Upper lobe of right lung (tissue), 1 donor: Measurements from ENCODE around the gene TRIM7. TPM values are rescaled to one million over a fixed set of nuclear protein-coding genes. Genes with fewer than 3 reads are reported as not detected.

Experiments used
- ATAC-seq: fragments of 200-7000 bp; cut with Tn5 transposase; one replicate; pipeline ENCODE4 v1.9.1; 2020; ENCODE audit warnings: mild to moderate bottlenecking, moderate library complexity
- DNase-seq: peaks from one replicate; pipeline ENCODE4 v3.0.0-alpha.2; 2020
- H3K27ac ChIP-seq: fragments of 200-600 bp; one replicate; pipeline ENCODE4 v1.8.0; 2022
- H3K27me3 ChIP-seq: fragments of 200-600 bp; one replicate; pipeline ENCODE4 v1.8.0; 2022; ENCODE audit warnings: mild to moderate bottlenecking
- H3K36me3 ChIP-seq: fragments of 200-600 bp; one replicate; pipeline ENCODE4 v1.8.0; 2022
- H3K4me1 ChIP-seq: fragments of 200-600 bp; one replicate; pipeline ENCODE4 v1.8.0; 2022
- H3K4me3 ChIP-seq: fragments of 200-600 bp; one replicate; pipeline ENCODE4 v1.8.0; 2022; ENCODE audit warnings: mild to moderate bottlenecking
- H3K9me3 ChIP-seq: fragments of 200-600 bp; one replicate; pipeline ENCODE4 v1.8.0; 2022
- intact Hi-C: fragments of 100-400 bp; cut with DNase I; formaldehyde crosslinking; loops from one replicate; pipeline ENCODE4 v1.11.0; 2022
- total RNA-seq: library from RNA; stranded (reverse); fragmentation: NEBNext Ultra II Directional; extraction: Animal tissue kit (Norgen Biotek cat#: 25700); gene quantifications from one replicate; pipeline ENCODE4 v1.2.1, GENCODE V29; 2021
- TF ChIP-seq, protein P1 (sequence below): fragments of 200-600 bp; IDR thresholded peaks from one replicate; pipeline ENCODE4 v1.8.0; 2022; ENCODE audit warnings: antibody characterized with exemption
- donor health status: DM: no; HTN: yes; CAD: no; lungs with severe emphysema.

TRIM7 gene
- total RNA-seq, 1 donor from 2014 or later, result 4.9 TPM

DNA sequence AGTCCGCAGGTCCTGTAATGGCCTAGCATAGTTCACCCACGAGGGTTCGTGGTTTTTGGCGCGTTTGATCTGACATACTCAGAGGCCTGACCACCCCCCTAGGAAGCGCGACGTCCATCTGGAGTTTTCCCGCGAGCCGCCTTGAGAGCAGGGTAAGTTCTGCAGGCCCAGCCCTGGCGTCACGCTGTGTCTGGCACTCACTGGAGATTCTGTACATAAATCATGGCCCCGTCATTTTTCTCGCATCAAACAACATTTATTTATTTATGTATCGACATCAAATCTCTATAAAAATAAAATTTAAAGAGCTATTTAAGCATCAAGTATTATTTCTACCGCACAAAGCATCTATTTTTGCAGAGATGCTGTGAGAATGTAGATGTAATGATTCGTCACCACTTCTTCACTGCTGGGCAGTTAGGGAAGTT is 17.6 kb upstream of the TRIM7 start:
- ATAC-seq (peak; percentile 1), DNase-seq (no peak)
- Histone ChIP-seq H3K27ac (peak overlapping the region; percentile 97), H3K4me1 (peaks cover 12% of the 10 kb centered on the region), H3K4me3 (peak overlapping the region; percentile 96), H3K9me3 (no peaks in the 10 kb centered on the region), H3K27me3 (no peaks in the 10 kb centered on the region), H3K36me3 (no peaks in the 10 kb centered on the region)
- TF ChIP-seq, protein P1, sequence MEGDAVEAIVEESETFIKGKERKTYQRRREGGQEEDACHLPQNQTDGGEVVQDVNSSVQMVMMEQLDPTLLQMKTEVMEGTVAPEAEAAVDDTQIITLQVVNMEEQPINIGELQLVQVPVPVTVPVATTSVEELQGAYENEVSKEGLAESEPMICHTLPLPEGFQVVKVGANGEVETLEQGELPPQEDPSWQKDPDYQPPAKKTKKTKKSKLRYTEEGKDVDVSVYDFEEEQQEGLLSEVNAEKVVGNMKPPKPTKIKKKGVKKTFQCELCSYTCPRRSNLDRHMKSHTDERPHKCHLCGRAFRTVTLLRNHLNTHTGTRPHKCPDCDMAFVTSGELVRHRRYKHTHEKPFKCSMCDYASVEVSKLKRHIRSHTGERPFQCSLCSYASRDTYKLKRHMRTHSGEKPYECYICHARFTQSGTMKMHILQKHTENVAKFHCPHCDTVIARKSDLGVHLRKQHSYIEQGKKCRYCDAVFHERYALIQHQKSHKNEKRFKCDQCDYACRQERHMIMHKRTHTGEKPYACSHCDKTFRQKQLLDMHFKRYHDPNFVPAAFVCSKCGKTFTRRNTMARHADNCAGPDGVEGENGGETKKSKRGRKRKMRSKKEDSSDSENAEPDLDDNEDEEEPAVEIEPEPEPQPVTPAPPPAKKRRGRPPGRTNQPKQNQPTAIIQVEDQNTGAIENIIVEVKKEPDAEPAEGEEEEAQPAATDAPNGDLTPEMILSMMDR, result no peak
- intact Hi-C loops, result no loop called here

DNA sequence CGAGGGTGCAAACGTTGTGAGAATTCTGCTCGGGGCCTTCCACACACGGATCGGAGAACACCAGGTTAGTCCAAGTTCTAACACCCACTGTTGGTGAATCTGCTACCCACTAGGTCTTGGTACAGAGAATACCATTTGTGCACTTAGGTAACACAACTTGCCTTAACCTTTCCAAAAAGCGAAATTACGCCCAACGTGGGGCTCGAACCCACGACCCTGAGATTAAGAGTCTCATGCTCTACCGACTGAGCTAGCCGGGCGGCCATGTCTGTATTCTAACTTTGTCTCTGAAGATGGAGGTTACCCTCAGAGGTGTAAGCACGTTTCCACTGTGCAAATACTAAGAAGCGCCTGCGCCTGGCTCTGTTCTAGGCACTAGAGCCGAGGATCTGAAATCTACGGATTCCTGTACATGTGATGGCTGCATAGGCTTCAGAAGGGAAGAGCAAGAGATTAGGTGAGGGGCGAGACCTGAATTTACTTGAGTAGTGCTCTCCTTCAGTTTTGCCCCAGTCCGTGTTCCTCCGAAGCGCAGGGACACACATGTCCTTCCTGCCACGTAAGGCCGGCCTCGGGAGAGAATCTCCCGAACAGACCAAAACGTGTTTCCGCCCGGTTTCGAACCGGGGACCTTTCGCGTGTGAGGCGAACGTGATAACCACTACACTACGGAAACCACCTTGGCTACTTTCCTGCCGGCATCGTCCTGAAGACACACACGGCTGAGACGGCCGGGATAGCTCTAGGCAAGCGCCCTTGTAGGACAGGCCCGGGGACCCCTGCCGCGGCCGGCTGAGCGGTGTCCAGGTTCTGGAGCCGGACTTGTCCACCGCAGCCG is 17.0 kb upstream of the TRIM7 start:
- ATAC-seq, result peak; percentile 62

DNA sequence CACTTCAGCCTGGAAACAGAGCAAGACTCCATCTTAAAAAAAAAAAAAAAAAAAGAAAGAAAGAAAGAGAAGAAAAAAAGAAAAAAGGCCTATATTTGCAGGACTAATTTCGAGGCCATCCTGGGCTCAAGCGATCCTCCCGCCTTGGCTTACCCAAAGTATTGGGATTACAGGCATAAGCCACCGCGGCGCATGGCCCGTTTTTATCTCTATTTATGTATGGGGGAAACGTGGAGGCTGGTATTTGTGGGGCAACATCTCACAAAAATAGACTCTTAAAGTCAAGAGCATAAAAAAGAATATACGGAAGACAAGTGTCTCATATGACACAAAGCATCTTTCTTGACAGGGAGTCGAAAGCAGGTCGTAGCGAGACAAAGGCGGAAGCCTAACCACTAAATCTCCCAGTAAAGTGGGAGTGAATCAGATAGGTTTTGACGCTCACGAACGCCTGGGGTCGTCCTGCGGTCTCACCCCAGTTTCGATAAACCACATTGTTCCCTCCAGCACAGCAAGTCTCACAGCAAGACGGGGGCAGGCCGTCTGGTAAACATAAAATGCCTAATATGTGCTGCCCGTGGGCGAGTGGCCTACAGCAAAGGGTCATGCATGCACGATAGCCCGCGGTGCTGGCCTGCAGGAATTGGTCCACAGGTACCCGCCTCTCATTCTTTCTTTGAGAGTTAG is 16.3 kb upstream of the TRIM7 start:
- no peak overlapping the region for H3K27ac ChIP-seq
- H3K36me3 ChIP-seq, result no peaks in the 10 kb centered on the region
- intact Hi-C loops, result no loop called here
- H3K9me3 ChIP-seq, result no peaks in the 10 kb centered on the region
- TF ChIP-seq, protein P1, result no peak
- peaks cover 16% of the 10 kb centered on the region for H3K4me1 ChIP-seq
- peak overlapping the region; percentile 96 for H3K4me3 ChIP-seq
- ATAC-seq, result no peak
- DNase-seq, result no peak
- no peaks in the 10 kb centered on the region for H3K27me3 ChIP-seq

More for the DNA sequence above, 17.0 kb upstream of the TRIM7 start:
- DNase-seq, result peak; percentile 94
- intact Hi-C loops, result no loop called here
- H3K4me1 ChIP-seq, result peaks cover 12% of the 10 kb centered on the region
- H3K27ac ChIP-seq, result peak overlapping the region; percentile 97
- H3K9me3 ChIP-seq, result no peaks in the 10 kb centered on the region
- no peaks in the 10 kb centered on the region for H3K27me3 ChIP-seq
- TF ChIP-seq, protein P1, result no peak
- no peaks in the 10 kb centered on the region for H3K36me3 ChIP-seq
- peak overlapping the region; percentile 96 for H3K4me3 ChIP-seq

DNA sequence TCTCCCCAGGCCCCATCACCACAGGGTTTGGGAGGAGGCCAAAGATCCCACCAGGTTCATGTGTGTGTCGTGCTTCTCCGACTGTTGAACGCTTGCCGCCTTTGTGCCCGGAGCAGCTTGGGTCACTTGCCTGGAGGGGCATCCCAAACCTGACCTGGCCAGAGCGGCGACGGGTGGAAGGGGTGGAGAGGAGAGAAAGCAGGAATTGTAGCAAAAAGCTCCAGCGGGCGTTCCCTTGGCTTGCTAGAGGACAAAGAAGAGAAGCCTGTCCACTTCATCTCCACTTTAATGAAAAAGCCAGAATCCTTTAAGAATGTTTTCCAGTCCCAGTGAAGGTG is 15.2 kb upstream of the TRIM7 start:
- peaks cover 16% of the 10 kb centered on the region for H3K4me1 ChIP-seq

DNA sequence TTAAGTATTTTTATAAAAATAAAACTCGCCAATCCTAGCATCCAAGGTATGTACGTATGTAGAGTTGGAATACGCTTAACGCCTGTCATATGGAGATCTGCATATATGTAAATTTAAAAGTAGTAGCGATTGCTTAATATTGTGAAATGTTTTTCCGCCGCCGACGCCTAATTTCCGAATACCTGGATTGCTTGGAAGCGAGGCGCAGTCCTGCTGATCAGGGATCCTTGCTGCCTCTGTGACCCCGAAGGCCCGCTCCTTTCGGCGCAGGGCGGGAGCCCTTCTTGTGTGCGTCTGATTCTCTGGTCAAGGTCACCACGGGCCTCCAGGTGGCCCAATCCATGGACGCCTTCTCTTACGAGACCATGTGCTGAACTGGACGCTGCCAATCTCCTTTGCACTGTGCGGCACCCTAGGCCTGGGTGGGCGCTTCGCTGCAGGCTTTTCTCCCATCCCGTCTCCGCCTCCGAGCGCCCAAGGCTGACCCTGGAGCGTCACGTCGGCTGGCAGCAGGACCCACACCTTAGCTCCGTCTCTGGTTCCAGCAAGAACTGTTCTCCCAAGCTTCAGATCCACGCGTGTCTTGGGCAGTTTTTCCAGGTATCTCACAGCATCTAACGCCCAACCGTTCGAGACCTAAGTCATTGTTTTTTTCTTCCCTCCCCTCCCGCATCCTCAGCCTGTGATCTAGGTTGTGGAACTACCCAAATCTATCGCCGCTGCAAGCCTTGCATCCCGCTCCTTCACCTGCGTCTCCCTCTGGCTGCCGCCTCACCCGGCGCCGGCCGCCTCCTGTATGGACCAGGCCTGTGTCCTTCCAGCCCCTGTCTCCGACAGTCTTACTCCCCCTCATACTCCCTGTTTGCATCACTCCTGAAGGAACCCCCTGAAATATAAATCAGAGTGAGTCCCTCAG is 14.5 kb upstream of the TRIM7 start:
- no peak overlapping the region for H3K27ac ChIP-seq
- DNase-seq (no peak), ATAC-seq (no peak)
- TF ChIP-seq, protein P1, result no peak
- peaks cover 14% of the 10 kb centered on the region for H3K4me1 ChIP-seq
- no peaks in the 10 kb centered on the region for H3K36me3 ChIP-seq
- no peaks in the 10 kb centered on the region for H3K9me3 ChIP-seq
- intact Hi-C loops, result no loop called here
- no peaks in the 10 kb centered on the region for H3K27me3 ChIP-seq
- H3K4me3 ChIP-seq, result no peak overlapping the region

More for the DNA sequence above, 15.2 kb upstream of the TRIM7 start:
- Histone ChIP-seq H3K27ac (no peak overlapping the region), H3K4me3 (no peak overlapping the region), H3K9me3 (no peaks in the 10 kb centered on the region), H3K27me3 (no peaks in the 10 kb centered on the region), H3K36me3 (no peaks in the 10 kb centered on the region)
- DNase-seq (no peak), ATAC-seq (no peak)
- TF ChIP-seq, protein P1, result no peak
- intact Hi-C loops, result no loop called here
